GM12872 (cell line): ENCODE measurements around the gene PTPRD.

Experiments
- CTCF ChIP-seq: IDR thresholded peaks from 3 replicates; pipeline ENCODE4 v1.5.1; 2011; ENCODE audit warnings: low read depth, mild to moderate bottlenecking, low read length, moderate library complexity; ENCODE audit not compliant: insufficient read depth

Gene PTPRD

DNA sequence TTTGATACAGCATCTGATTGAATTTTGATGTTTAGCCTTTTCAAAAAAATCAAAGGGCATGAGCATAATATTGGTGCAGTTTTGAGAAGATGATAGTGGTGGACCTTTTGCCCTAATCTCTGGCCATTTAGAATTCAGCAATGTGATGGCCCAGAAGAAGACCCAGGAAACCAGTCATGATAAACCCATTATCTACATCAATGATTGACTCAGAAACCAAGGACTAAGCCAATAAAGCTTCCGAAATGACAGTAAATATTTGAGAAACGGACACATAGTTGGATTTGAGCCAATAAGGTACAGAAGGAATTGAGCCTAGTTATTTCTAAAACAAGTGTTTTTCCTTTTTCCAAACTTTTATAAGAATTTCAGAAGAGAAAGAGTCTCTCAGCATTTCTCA lies 1654.4 kb downstream of the PTPRD start:
- no peak for TF ChIP-seq CTCF

- no peak for TF ChIP-seq CTCF
Measured at GRCh38 chr9:8955315-8955714, 1657.5 kb downstream of the PTPRD start.

GRCh38 chr9:8946461-8946860 lies 1666.3 kb downstream of the PTPRD start:
- no peak for TF ChIP-seq CTCF

DNA sequence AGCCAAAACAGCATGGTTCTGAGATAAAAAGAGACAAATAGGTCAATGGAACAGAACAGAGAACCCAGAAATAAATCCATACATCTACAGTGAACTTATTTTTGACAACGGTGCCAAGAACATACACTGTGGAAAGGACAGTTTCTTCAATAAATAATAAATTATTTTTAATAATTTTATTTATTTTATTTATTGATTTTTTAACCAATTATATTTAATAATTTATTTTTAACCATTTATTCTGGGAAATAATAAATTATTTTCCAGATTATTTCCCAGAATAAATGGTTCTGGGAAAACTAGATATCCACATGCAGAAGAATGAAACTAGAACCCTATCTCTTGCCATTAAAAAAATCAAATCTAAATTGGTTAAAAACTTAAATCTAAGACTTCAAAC lies 1669.4 kb downstream of the PTPRD start:
- no peak for TF ChIP-seq CTCF

DNA sequence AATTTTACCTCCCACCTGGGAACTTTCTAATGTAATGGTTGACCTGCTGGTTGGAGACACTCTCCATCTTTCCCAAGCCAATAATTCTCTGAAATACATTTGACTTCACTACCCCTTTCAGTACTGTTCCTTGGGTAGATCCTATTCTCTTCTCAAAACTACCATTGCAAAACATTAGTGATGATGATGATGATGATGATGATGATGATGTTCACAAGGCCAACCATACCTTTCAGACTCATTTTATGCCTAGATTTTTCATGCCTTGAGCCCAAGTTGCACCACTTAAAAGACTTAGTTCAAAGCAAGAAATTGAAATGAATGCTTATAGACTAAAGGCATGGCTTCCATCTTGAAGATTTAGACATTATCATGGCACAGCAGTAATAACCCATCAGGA lies 1672.2 kb downstream of the PTPRD start:
- TF ChIP-seq CTCF: no peak

- no peak for TF ChIP-seq CTCF
Measured at GRCh38 chr9:8926461-8926860, 1686.3 kb downstream of the PTPRD start.

GRCh38 chr9:8924562-8924961 lies 1688.2 kb downstream of the PTPRD start:
- no peak for TF ChIP-seq CTCF

DNA sequence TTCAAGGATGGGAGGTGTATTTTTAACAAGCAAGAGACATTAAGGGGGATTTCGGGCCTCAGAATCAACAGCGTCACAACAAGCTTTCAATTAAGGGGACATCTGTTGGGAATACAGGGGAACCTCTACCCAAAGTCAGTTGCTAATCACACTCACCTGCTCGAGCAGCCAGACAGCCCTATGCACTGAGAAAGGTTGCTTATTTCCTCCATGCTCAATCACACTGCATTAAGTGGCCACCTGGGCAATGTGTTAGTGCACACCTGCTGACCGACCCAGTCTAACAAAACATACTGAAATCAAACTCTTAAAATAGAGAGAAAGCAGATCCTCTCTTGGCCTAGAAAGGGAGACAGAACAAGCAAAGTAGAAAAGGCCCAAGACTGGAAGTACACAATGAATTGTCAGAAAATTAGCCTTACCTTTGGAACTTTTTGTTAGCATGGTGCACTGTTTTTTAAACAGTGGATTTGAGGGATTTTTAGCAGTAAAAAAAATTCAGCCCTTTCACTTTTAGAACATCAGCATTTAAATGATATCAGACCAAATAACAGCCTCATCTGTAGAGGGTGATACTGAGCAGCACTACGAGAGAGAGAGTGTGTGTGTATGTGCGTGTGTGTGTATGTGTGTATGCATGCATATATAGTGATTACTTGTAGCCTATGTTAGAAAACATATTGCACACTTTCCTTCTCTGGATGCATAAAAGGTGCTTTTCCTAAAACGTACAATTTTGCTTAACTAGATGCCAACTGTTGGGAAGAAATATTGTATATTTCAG lies 1694.7 kb downstream of the PTPRD start:
- no peak for TF ChIP-seq CTCF
